C4-2B (cell line): ENCODE results near the gene KCNA10.

Experiments
- H3K27ac ChIP-seq: fragments of 450-650 bp; 2 replicates; pipeline ENCODE4 v1.5.1; 2017
- ZFX ChIP-seq: fragments of 450-650 bp; IDR thresholded peaks from 2 replicates; pipeline ENCODE4 v1.6.1; 2017
- TF ChIP-seq, protein P1 (sequence below): fragments of 450-650 bp; conservative IDR thresholded peaks from 2 replicates; pipeline ENCODE4 v1.5.1; 2017; ENCODE audit warnings: mild to moderate bottlenecking

The KCNA10 gene

DNA sequence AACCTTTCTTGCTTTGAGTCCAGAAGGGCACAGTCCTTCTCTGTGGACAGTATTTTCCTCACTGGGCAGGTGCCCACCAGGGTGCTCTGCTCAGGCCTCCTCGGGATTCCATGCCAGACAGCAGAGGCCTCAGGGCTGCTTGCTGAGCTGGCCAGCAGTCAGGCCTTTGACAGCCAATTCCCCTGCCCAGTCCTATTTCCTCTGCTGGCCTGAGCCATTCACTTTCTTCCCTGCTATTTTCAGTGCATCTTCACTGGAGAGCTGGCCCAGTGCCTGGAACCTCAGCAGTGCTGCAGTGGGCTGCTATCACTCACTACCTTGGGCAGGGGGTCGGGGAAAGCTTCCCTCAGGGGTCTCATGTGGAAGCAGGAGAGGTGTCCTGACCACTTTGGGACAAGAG, 33.2 kb downstream of the KCNA10 start:
- TF ChIP-seq, protein P1, sequence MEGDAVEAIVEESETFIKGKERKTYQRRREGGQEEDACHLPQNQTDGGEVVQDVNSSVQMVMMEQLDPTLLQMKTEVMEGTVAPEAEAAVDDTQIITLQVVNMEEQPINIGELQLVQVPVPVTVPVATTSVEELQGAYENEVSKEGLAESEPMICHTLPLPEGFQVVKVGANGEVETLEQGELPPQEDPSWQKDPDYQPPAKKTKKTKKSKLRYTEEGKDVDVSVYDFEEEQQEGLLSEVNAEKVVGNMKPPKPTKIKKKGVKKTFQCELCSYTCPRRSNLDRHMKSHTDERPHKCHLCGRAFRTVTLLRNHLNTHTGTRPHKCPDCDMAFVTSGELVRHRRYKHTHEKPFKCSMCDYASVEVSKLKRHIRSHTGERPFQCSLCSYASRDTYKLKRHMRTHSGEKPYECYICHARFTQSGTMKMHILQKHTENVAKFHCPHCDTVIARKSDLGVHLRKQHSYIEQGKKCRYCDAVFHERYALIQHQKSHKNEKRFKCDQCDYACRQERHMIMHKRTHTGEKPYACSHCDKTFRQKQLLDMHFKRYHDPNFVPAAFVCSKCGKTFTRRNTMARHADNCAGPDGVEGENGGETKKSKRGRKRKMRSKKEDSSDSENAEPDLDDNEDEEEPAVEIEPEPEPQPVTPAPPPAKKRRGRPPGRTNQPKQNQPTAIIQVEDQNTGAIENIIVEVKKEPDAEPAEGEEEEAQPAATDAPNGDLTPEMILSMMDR: no peak
- TF ChIP-seq ZFX: no peak
- H3K27ac ChIP-seq: no peak overlapping the region

DNA sequence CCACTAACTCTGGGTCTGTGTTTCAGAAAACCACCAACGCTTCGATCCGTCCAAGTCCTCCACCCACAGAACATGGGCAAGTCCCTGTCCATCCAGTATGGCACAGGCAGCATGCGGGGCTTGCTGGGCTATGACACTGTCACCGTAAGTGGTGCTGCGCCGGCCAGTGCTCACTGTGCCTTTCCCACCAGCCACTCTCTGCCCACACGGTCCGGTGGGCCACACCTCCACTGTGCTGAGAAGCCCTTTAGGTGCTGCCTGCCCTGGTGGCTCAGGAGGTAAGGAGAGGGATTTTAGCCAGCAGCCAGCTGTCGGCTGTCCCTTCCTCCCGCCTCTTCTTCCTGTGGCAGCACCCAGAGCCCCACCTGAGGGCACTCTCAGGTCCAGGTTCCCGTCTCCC, 34.2 kb downstream of the KCNA10 start:
- no peak for TF ChIP-seq ZFX
- TF ChIP-seq, protein P1: no peak
- H3K27ac ChIP-seq: no peak overlapping the region

DNA sequence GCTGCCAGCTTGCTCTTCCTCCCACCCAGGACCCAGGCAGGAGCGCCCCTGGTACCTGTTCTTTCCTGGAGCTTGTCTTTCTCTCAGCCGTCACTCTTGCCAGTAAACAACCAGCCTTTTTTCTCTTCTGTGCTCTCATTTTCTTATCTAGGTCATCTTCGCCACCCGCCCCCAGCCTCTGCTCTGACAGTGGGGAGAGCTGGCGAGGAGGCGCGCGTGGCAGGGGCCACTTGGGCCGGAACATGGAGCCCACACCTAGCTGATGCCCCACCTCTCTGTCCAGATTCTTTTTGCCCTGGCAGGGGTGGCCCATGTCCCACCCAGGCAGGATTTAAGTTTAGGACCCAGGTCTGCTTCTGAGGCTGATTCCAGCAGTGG, 35.7 kb downstream of the KCNA10 start:
- H3K27ac ChIP-seq: no peak overlapping the region
- TF ChIP-seq ZFX: no peak
- TF ChIP-seq, protein P1: no peak

DNA sequence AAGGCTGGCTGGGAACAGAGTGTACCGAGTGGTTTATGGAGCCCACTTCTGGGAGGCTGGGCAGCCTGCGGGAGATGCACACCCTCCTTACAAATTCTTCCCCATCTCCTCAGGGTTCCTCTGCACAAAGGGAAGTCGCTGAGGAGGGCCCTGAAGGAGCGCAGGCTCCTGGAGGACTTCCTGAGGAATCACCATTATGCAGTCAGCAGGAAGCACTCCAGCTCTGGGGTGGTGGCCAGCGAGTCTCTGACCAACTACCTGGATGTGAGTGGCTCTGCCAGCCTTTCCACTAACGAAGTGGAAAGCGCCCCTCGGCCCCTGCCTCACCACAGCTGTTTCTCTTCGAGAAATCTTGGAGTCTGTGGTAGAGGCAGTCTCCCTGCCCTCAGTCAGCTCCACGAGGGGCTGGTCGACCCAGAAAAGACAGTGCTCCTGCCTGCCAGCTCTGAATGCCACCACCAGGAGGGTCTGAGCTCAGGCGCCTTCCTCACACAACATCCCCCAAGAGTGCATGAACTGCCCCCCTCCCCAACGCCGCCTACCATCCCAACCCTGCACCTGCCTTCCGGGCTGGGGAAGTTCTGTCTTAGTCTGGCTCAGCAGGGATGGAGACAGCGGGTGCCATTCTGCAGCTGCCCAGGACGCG, 36.2 kb downstream of the KCNA10 start:
- TF ChIP-seq, protein P1: no peak
- no peak for TF ChIP-seq ZFX
- no peak overlapping the region for H3K27ac ChIP-seq

DNA sequence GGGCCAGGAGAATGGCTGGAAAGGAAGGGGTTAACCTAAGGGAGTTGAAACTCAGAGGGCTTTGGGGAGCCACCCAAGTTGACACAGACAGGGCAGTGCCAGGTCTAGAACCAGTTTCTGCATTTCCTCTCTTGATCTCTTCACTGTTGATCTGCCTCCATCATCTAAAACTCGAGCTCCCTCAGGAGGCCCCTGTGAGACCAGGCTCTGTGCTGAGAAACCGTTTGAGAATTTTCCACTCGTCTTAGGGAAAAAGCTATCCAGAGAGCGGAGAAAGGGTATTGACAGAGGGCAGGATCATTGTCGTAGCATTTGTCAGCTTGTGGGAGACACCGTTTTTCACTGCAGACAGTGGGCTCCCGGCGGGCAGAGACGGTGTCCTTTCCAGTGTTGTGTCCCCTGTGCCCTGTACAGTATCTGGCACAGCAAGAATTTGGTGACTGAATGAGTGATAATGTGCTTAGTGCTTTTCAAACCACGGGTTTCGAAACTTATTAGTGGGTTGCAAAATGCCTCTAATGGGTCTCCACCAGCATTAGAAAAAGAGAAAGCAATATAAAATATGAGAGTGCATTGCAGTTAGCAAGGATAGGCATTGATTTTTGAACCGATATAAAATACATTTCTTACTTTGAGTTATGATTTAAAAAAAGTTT, 36.9 kb downstream of the KCNA10 start:
- TF ChIP-seq ZFX: no peak
- TF ChIP-seq, protein P1: no peak
- H3K27ac ChIP-seq: no peak overlapping the region

DNA sequence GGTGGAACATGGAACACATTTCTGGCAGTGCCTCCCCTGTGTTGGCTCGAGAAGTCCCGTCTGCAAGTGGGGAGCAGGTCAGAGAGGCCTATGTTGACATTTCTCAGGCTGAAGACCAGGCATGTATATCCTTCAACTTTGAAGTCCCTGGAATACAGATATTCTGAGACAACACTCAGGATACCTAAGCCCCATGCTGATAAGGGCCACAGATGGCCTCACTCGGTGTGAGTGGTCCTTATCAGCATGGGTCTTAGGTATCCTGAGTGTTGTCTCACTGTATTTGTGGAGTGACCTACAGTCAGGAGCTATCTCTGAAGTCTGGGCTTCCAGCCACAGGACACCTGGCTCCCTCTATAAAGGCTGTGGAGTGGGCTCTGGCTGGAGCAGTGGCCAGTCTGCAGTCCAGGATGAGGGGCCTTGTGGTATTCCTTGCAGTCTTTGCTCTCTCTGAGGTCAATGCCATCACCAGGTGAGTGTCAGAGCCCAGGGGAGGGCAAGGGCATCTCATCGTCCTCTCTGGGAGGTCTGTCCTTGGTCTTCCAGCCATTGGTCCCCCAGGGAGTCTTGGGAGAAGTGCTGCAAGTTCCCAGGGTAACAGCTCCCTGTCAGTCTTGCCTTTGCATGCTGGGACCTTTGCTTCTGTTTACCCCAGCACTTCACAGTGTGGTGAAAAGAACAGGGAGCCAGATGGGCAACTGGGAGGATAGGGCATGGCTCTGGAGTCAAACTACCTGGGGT, 38.4 kb downstream of the KCNA10 start:
- no peak overlapping the region for H3K27ac ChIP-seq
- TF ChIP-seq, protein P1: no peak
- no peak for TF ChIP-seq ZFX

DNA sequence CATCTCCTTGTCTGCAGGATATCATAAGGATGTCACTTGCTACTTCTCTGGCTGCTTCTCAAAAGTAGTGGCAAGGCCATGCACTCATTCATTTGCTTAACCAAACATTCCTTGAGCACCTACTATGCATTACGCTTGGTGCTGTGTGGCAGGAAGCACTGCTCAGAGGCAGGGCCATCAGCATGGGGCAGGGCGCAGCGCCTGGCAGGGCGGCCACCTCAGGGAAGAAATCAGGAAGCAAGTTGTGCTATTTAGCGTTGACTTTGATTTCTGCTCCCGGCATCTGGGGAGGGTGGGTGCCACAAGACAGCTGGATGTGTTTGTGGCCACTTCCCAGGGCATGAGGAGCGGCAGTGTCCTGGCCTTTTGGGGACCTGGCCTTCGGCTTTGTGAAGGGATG, 40.1 kb downstream of the KCNA10 start:
- TF ChIP-seq ZFX: no peak
- TF ChIP-seq, protein P1: no peak
- H3K27ac ChIP-seq: peak overlapping the region; percentile 21; the same call in 1 of the 2 replicates
